DOHH2 (cell line): ENCODE results near the gene MT1H.
"Not testable (repeated sequence)": the region's sequence is repeated elsewhere in the genome, so short reads cannot be mapped to it uniquely, and the experiment has no call there.

Experiments used
- H3F3A ChIP-seq: fragments of 200-600 bp; sonication (generic), shearing (Covaris generic); 2 replicates; pipeline ENCODE4 v1.6.0; 2016; ENCODE audit warnings: antibody characterized with exemption, mild to moderate bottlenecking; ENCODE audit not compliant: control insufficient read depth, insufficient read depth
- H3K27ac ChIP-seq: fragments of 200-600 bp; sonication (generic); 2 replicates; pipeline ENCODE4 v1.5.1; 2014; ENCODE audit warnings: low read depth, mild to moderate bottlenecking, low read length, moderate library complexity
- H3K27me3 ChIP-seq: fragments of 200-600 bp; sonication (generic); 2 replicates; pipeline ENCODE4 v1.6.1; 2014; ENCODE audit warnings: mild to moderate bottlenecking, low read length, mixed read lengths; ENCODE audit not compliant: control insufficient read depth
- H3K36me3 ChIP-seq: fragments of 200-600 bp; sonication (generic); 2 replicates; pipeline ENCODE4 v1.6.1; 2014; ENCODE audit warnings: mild to moderate bottlenecking, low read length, moderate library complexity, mixed read lengths; ENCODE audit not compliant: control insufficient read depth
- H3K4me1 ChIP-seq: fragments of 200-600 bp; sonication (generic); 2 replicates; pipeline ENCODE4 v1.6.1; 2014; ENCODE audit warnings: mild to moderate bottlenecking, low read length, mixed read lengths; ENCODE audit not compliant: control insufficient read depth
- H3K4me2 ChIP-seq: fragments of 200-600 bp; sonication (generic); 2 replicates; pipeline ENCODE4 v1.6.0; 2014; ENCODE audit warnings: mild to moderate bottlenecking, low read length, moderate library complexity
- H3K4me3 ChIP-seq: fragments of 200-600 bp; sonication (generic); 2 replicates; pipeline ENCODE4 v1.5.1; 2014; ENCODE audit warnings: mild to moderate bottlenecking, low read length, mixed read lengths
- H3K79me2 ChIP-seq: fragments of 200-600 bp; sonication (generic); 2 replicates; pipeline ENCODE4 v1.6.1; 2014; ENCODE audit warnings: mild to moderate bottlenecking, low read length, mixed read lengths; ENCODE audit not compliant: control insufficient read depth
- H3K9me2 ChIP-seq: fragments of 200-600 bp; sonication (generic); replicated peaks from 2 replicates; pipeline ENCODE4 v1.6.1; 2014; ENCODE audit warnings: mild to moderate bottlenecking, low read length, mixed read lengths; ENCODE audit not compliant: control insufficient read depth
- H3K9me3 ChIP-seq: fragments of 200-600 bp; sonication (generic); 2 replicates; pipeline ENCODE4 v1.6.1; 2014; ENCODE audit warnings: antibody characterized with exemption, low read length, mixed read lengths; ENCODE audit not compliant: control insufficient read depth, insufficient read depth
- H4K20me1 ChIP-seq: fragments of 200-600 bp; sonication (generic); 2 replicates; pipeline ENCODE4 v1.6.0; 2014; ENCODE audit warnings: low read depth, mild to moderate bottlenecking, antibody characterized with exemption, low read length, moderate library complexity; ENCODE audit not compliant: control insufficient read depth, insufficient read depth
- CTCF ChIP-seq: fragments of 200-600 bp; sonication (generic); IDR thresholded peaks from one replicate; pipeline ENCODE4 v1.5.1; 2014; ENCODE audit warnings: antibody characterized with exemption, mild to moderate bottlenecking, low read depth, low read length; ENCODE audit not compliant: poor library complexity, severe bottlenecking
- EZH2phosphoT487 ChIP-seq: fragments of 200-600 bp; sonication (generic); IDR thresholded peaks from 2 replicates; pipeline ENCODE4 v1.6.1; 2017; ENCODE audit warnings: borderline replicate concordance, mild to moderate bottlenecking, antibody characterized with exemption, low read length, moderate library complexity, mixed read lengths

MT1H gene

GRCh38 chr16:56672761-56673536 lies 3.3 kb downstream of the MT1H start:
- Histone ChIP-seq H3F3A (no peaks in the 10 kb centered on the region), H3K27ac (no peak overlapping the region), H3K4me1 (no peaks in the 10 kb centered on the region), H3K27me3 (peaks cover 73% of the 10 kb centered on the region), H3K9me2 (no peaks in the 10 kb centered on the region), H3K4me3 (no peak overlapping the region), H4K20me1 (no peaks in the 10 kb centered on the region), H3K79me2 (no peaks in the 10 kb centered on the region), H3K36me3 (no peaks in the 10 kb centered on the region), H3K9me3 (no peaks in the 10 kb centered on the region), H3K4me2 (no peak overlapping the region)
- no peak for TF ChIP-seq CTCF
- TF ChIP-seq EZH2phosphoT487: no peak

GRCh38 chr16:56673921-56674320 lies 4.3 kb downstream of the MT1H start:
- Histone ChIP-seq H4K20me1 (no peaks in the 10 kb centered on the region), H3K4me2 (no peak overlapping the region), H3K9me3 (no peaks in the 10 kb centered on the region), H3K79me2 (no peaks in the 10 kb centered on the region), H3K36me3 (no peaks in the 10 kb centered on the region), H3K9me2 (no peaks in the 10 kb centered on the region), H3F3A (no peaks in the 10 kb centered on the region), H3K4me3 (no peak overlapping the region), H3K27ac (no peak overlapping the region), H3K4me1 (no peaks in the 10 kb centered on the region), H3K27me3 (peaks cover 63% of the 10 kb centered on the region)
- TF ChIP-seq CTCF (peak; percentile 52), EZH2phosphoT487 (no peak)

- H3K79me2 ChIP-seq, H3K9me2 ChIP-seq, H3K4me3 ChIP-seq, H3K9me3 ChIP-seq, H3K4me1 ChIP-seq, H3K36me3 ChIP-seq, H3K27ac ChIP-seq, H3F3A ChIP-seq, H4K20me1 ChIP-seq, H3K4me2 ChIP-seq: not testable (repeated sequence)
- peaks cover 57% of the 10 kb centered on the region for H3K27me3 ChIP-seq
Measured at GRCh38 chr16:56674570-56674969, 5.0 kb downstream of the MT1H start.

GRCh38 chr16:56675685-56676210 lies 6.1 kb downstream of the MT1H start:
- H3K27me3 ChIP-seq: peaks cover 45% of the 10 kb centered on the region
- no peak overlapping the region for H3K4me2 ChIP-seq
- H3K27ac ChIP-seq: no peak overlapping the region
- H3F3A ChIP-seq: no peaks in the 10 kb centered on the region
- no peaks in the 10 kb centered on the region for H3K9me2 ChIP-seq
- H3K9me3 ChIP-seq: no peaks in the 10 kb centered on the region
- TF ChIP-seq EZH2phosphoT487: no peak
- TF ChIP-seq CTCF: no peak
- H3K36me3 ChIP-seq: no peaks in the 10 kb centered on the region
- H3K4me1 ChIP-seq: no peaks in the 10 kb centered on the region
- H3K79me2 ChIP-seq: no peaks in the 10 kb centered on the region
- no peak overlapping the region for H3K4me3 ChIP-seq
- no peaks in the 10 kb centered on the region for H4K20me1 ChIP-seq
